H9 (cell line): ENCODE measurements around the gene FGF9. TPM values are rescaled to one million over a fixed set of nuclear protein-coding genes. Genes with fewer than 3 reads are reported as not detected.
A peak's percentile ranks its signal among the peaks of the same experiment; 100 is the strongest.

Experiments used
- DNase-seq: peaks from one replicate; pipeline ENCODE4 v3.0.0-alpha.2; 2017
- H2AFZ ChIP-seq: one replicate; pipeline ENCODE4 v1.6.1; 2013; ENCODE audit warnings: mild to moderate bottlenecking, low read length, control low read depth, moderate library complexity
- H2AK5ac ChIP-seq: 2 replicates; pipeline ENCODE4 v1.6.1; 2013; ENCODE audit warnings: low read length, control low read depth, mixed read lengths; ENCODE audit not compliant: insufficient read length
- H2BK120ac ChIP-seq: one replicate; pipeline ENCODE4 v1.6.1; 2013; ENCODE audit warnings: low read depth, mild to moderate bottlenecking, low read length, control low read depth, inconsistent platforms; ENCODE audit not compliant: poor library complexity, severe bottlenecking
- H2BK12ac ChIP-seq: 2 replicates; pipeline ENCODE4 v1.6.1; 2013; ENCODE audit warnings: low read length, control low read depth, mixed read lengths, low read depth; ENCODE audit not compliant: insufficient read length
- H2BK15ac ChIP-seq: 2 replicates; pipeline ENCODE4 v1.6.1; 2013; ENCODE audit warnings: low read depth, low read length, control low read depth
- H2BK20ac ChIP-seq: one replicate; pipeline ENCODE4 v1.6.1; 2013; ENCODE audit warnings: low read depth, mild to moderate bottlenecking, low read length, control low read depth, inconsistent platforms; ENCODE audit not compliant: poor library complexity, severe bottlenecking
- H2BK5ac ChIP-seq: 2 replicates; pipeline ENCODE4 v1.6.1; 2013; ENCODE audit warnings: low read length, control low read depth, mixed read lengths; ENCODE audit not compliant: insufficient read length
- H3K14ac ChIP-seq: 2 replicates; pipeline ENCODE4 v1.6.1; 2013; ENCODE audit warnings: low read length, control low read depth; ENCODE audit not compliant: insufficient read depth
- H3K18ac ChIP-seq: 2 replicates; pipeline ENCODE4 v1.6.1; 2013; ENCODE audit warnings: low read depth, mild to moderate bottlenecking, mixed read lengths, low read length, control low read depth; ENCODE audit not compliant: insufficient read length
- H3K23ac ChIP-seq: 2 replicates; pipeline ENCODE4 v1.6.1; 2013; ENCODE audit warnings: low read length, control low read depth, mixed read lengths, low read depth; ENCODE audit not compliant: insufficient read length
- H3K23me2 ChIP-seq: 2 replicates; pipeline ENCODE4 v1.6.1; 2013; ENCODE audit warnings: low read depth, mild to moderate bottlenecking, mixed read lengths, low read length, control low read depth; ENCODE audit not compliant: insufficient read length, poor library complexity, severe bottlenecking
- H3K27ac ChIP-seq: 2 replicates; pipeline ENCODE4 v1.5.1; 2013; ENCODE audit warnings: low read length, control low read depth, mixed read lengths, low read depth; ENCODE audit not compliant: insufficient read length
- H3K27me3 ChIP-seq: 2 replicates; pipeline ENCODE4 v1.6.1; 2013; ENCODE audit warnings: low read length, control low read depth, inconsistent platforms; ENCODE audit not compliant: insufficient read depth
- H3K4ac ChIP-seq: 2 replicates; pipeline ENCODE4 v1.6.1; 2013; ENCODE audit warnings: low read depth, mild to moderate bottlenecking, control low read depth, inconsistent platforms, low read length, moderate library complexity
- H3K4me1 ChIP-seq: 2 replicates; pipeline ENCODE4 v1.6.1; 2013; ENCODE audit warnings: low read length, control low read depth, inconsistent platforms; ENCODE audit not compliant: insufficient read depth
- H3K4me2 ChIP-seq: 2 replicates; pipeline ENCODE4 v1.6.1; 2013; ENCODE audit warnings: low read length, control low read depth, mixed read lengths; ENCODE audit not compliant: insufficient read length, insufficient read depth
- H3K56ac ChIP-seq: 2 replicates; pipeline ENCODE4 v1.6.1; 2013; ENCODE audit warnings: low read depth, mild to moderate bottlenecking, mixed read lengths, low read length, control low read depth; ENCODE audit not compliant: insufficient read length
- H3K79me1 ChIP-seq: 2 replicates; pipeline ENCODE4 v1.6.1; 2013; ENCODE audit warnings: low read depth, mild to moderate bottlenecking, moderate library complexity, low read length, control low read depth, inconsistent platforms; ENCODE audit not compliant: insufficient read depth, poor library complexity, severe bottlenecking
- H3K79me2 ChIP-seq: 2 replicates; pipeline ENCODE4 v1.6.1; 2013; ENCODE audit warnings: low read length, control low read depth, inconsistent platforms; ENCODE audit not compliant: insufficient read depth
- H3K9ac ChIP-seq: 2 replicates; pipeline ENCODE4 v1.6.1; 2013; ENCODE audit warnings: low read length, control low read depth, mixed read lengths; ENCODE audit not compliant: insufficient read length; ENCODE audit errors: extremely low read depth
- H3K9me3 ChIP-seq: one replicate; pipeline ENCODE4 v1.6.1; 2013; ENCODE audit warnings: low read depth, low read length, inconsistent platforms; ENCODE audit not compliant: control insufficient read depth
- H3T11ph ChIP-seq: one replicate; pipeline ENCODE4 v1.6.1; 2013; ENCODE audit warnings: mild to moderate bottlenecking, low read length, control low read depth, inconsistent platforms
- H4K20me1 ChIP-seq: one replicate; pipeline ENCODE4 v1.6.1; 2013; ENCODE audit not compliant: control insufficient read depth, insufficient read length, insufficient read depth
- H4K5ac ChIP-seq: 2 replicates; pipeline ENCODE4 v1.6.1; 2013; ENCODE audit warnings: low read depth, mild to moderate bottlenecking, mixed read lengths, low read length, control low read depth; ENCODE audit not compliant: insufficient read length
- H4K8ac ChIP-seq: replicated peaks from 2 replicates; pipeline ENCODE4 v1.6.1; 2013; ENCODE audit warnings: low read length, control low read depth, mixed read lengths, low read depth; ENCODE audit not compliant: insufficient read length
- H4K91ac ChIP-seq: 2 replicates; pipeline ENCODE4 v1.6.1; 2013; ENCODE audit warnings: low read depth, mild to moderate bottlenecking, moderate library complexity, mixed read lengths, low read length, control low read depth; ENCODE audit not compliant: insufficient read length
- H3K27ac Mint-ChIP-seq, 3 experiments: 2 replicates in 2 of 3; 3 replicates in 1 of 3; pipeline ENCODE4 v1.8.0; 2020 to 2021; ENCODE audit warnings: mixed read lengths in 3 of 3, mild to moderate bottlenecking in 1 of 3, moderate library complexity in 1 of 3
- H3K27me3 Mint-ChIP-seq: 2 replicates; pipeline ENCODE4 v1.8.0; 2021; ENCODE audit warnings: low read depth, mild to moderate bottlenecking, moderate library complexity, mixed read lengths
- H3K36me3 Mint-ChIP-seq, 3 experiments: 2 replicates in 2 of 3; 3 replicates in 1 of 3; pipeline ENCODE4 v1.8.0; 2020 to 2021; ENCODE audit warnings: low read depth in 3 of 3, mixed read lengths in 3 of 3; ENCODE audit not compliant: insufficient read depth in 1 of 3
- H3K4me1 Mint-ChIP-seq, 2 experiments: 2 replicates each; pipeline ENCODE4 v1.8.0; 2020; ENCODE audit warnings: mixed read lengths in 2 of 2
- H3K4me3 Mint-ChIP-seq, 2 experiments: 2 replicates in 1 of 2; 3 replicates in 1 of 2; pipeline ENCODE4 v1.8.0; 2020 to 2021; ENCODE audit warnings: mild to moderate bottlenecking in 2 of 2, mixed read lengths in 2 of 2, moderate library complexity in 1 of 2
- H3K9me3 Mint-ChIP-seq, 2 experiments: 2 replicates in 1 of 2; 3 replicates in 1 of 2; pipeline ENCODE4 v1.8.0; 2020; ENCODE audit warnings: mild to moderate bottlenecking in 2 of 2, mixed read lengths in 2 of 2, moderate library complexity in 1 of 2
- WGBS: extraction: QIAGEN DNeasy Blood & Tissue Kit; methylation state at CpG from one replicate; pipeline ENCODE4 v1.1.7; 2013; ENCODE audit warnings: missing lambda C conversion rate, low lambda C conversion rate, mixed read lengths; ENCODE audit not compliant: insufficient read length; ENCODE audit errors: extremely low coverage; 5-methylcytosine and 5-hydroxymethylcytosine counted together
- total RNA-seq: library from RNA; stranded (reverse); gene quantifications from 2 replicates; pipeline ENCODE4 v1.2.1, GENCODE V29; 2021
- TF ChIP-seq, protein P1 (sequence below): fragments of 200-600 bp; sonication (generic); conservative IDR thresholded peaks from 3 replicates; pipeline ENCODE4 v1.8.0; 2021; ENCODE audit warnings: antibody characterized with exemption, mild to moderate bottlenecking

The FGF9 gene
- total RNA-seq, 1 experiment from 2014 or later = 0.22 TPM

DNA sequence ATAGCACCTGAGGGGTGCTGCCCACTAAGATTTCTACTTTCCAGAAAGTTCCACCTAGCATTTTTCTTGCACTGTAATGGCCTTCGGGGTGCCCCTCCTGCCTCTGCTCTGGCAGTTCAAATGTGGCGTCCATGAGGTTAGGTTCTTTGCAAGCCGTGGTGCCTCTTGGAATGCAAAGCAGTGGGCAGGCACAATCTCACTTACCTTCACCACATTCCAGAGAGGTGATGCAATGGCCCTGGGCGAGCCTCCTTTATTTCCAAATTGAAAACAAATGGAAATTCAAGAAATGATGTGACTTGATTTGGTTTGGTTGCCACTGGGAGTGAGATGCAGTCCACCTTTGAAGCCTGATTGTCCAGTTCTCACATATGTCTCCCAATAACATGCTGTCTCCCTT lies 46.9 kb downstream of the FGF9 start:
- no peak overlapping the region for H3K4me2 ChIP-seq
- no peaks in the 10 kb centered on the region for H4K20me1 ChIP-seq
- peaks cover 5% of the 10 kb centered on the region; the same call in 1 of the 2 replicates for H3K4me1 ChIP-seq
- TF ChIP-seq, protein P1, sequence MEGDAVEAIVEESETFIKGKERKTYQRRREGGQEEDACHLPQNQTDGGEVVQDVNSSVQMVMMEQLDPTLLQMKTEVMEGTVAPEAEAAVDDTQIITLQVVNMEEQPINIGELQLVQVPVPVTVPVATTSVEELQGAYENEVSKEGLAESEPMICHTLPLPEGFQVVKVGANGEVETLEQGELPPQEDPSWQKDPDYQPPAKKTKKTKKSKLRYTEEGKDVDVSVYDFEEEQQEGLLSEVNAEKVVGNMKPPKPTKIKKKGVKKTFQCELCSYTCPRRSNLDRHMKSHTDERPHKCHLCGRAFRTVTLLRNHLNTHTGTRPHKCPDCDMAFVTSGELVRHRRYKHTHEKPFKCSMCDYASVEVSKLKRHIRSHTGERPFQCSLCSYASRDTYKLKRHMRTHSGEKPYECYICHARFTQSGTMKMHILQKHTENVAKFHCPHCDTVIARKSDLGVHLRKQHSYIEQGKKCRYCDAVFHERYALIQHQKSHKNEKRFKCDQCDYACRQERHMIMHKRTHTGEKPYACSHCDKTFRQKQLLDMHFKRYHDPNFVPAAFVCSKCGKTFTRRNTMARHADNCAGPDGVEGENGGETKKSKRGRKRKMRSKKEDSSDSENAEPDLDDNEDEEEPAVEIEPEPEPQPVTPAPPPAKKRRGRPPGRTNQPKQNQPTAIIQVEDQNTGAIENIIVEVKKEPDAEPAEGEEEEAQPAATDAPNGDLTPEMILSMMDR = no peak
- H2BK12ac ChIP-seq = no peak overlapping the region
- no peak overlapping the region; the same call in 1 of the 2 replicates for H3K4ac ChIP-seq
- no peak overlapping the region for H2AFZ ChIP-seq
- Mint-ChIP-seq H3K4me1 (peaks cover 27 to 28% of the 10 kb centered on the region in 2 experiments), H3K27ac (no peak overlapping the region), H3K27me3 (peaks cover 3% of the 10 kb centered on the region), H3K4me3 (no peak overlapping the region), H3K36me3 (no peaks in the 10 kb centered on the region), H3K9me3 (peaks cover 0 to 2% of the 10 kb centered on the region in 2 experiments; a peak in 1 of 5 replicates)
- no peak overlapping the region for H3T11ph ChIP-seq
- H4K5ac ChIP-seq = no peak overlapping the region
- no CpG with 5 or more reads among the region's 4 CpGs for WGBS
- H3K79me1 ChIP-seq = no peaks in the 10 kb centered on the region
- H2BK15ac ChIP-seq = no peak overlapping the region
- no peak overlapping the region for H4K91ac ChIP-seq
- DNase-seq = peak; percentile 58
- H4K8ac ChIP-seq = no peak overlapping the region
- no peaks in the 10 kb centered on the region for H3K79me2 ChIP-seq
- no peak overlapping the region for H2AK5ac ChIP-seq
- H3K23ac ChIP-seq = no peak overlapping the region
- no peaks in the 10 kb centered on the region for H3K27me3 ChIP-seq
- no peak overlapping the region for H2BK5ac ChIP-seq
- peak overlapping the region; percentile 88 for H3K18ac ChIP-seq
- H3K14ac ChIP-seq = no peak overlapping the region
- no peaks in the 10 kb centered on the region for H3K23me2 ChIP-seq
- peak overlapping the region; percentile 50 for H2BK20ac ChIP-seq
- H3K27ac ChIP-seq = no peak overlapping the region
- H3K56ac ChIP-seq = no peak overlapping the region
- H2BK120ac ChIP-seq = no peak overlapping the region
- H3K9me3 ChIP-seq = no peaks in the 10 kb centered on the region
- H3K9ac ChIP-seq = no peak overlapping the region
